Stimulated activated CD8-positive, alpha-beta memory T cell treated with anti-CD3 and anti-CD28 coated beads, Interleukin-2, amount 100 ng/mL, for 1 hour (primary cell): Measurements from ENCODE around the gene SOD1.
"Not testable (repeated sequence)": the region's sequence is repeated elsewhere in the genome, so short reads cannot be mapped to it uniquely, and the experiment has no call there.

Source experiments
- DNase-seq, 2 donors: peaks; one replicate each; pipeline ENCODE4 v3.0.0-alpha.2; 2020; ENCODE audit warnings: low read depth in 2 of 2

Gene SOD1

DNA sequence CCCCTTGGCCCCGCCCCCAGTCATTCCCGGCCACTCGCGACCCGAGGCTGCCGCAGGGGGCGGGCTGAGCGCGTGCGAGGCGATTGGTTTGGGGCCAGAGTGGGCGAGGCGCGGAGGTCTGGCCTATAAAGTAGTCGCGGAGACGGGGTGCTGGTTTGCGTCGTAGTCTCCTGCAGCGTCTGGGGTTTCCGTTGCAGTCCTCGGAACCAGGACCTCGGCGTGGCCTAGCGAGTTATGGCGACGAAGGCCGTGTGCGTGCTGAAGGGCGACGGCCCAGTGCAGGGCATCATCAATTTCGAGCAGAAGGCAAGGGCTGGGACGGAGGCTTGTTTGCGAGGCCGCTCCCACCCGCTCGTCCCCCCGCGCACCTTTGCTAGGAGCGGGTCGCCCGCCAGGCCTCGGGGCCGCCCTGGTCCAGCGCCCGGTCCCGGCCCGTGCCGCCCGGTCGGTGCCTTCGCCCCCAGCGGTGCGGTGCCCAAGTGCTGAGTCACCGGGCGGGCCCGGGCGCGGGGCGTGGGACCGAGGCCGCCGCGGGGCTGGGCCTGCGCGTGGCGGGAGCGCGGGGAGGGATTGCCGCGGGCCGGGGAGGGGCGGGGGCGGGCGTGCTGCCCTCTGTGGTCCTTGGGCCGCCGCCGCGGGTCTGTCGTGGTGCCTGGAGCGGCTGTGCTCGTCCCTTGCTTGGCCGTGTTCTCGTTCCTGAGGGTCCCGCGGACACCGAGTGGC lies at the start of gene SOD1:
TSS of gene SOD1 (plus strand) at position 158 of the 723 bp plus-strand sequence. CDS start at position 235, 77 bp downstream.
- DNase-seq = peak; percentile 92

DNA sequence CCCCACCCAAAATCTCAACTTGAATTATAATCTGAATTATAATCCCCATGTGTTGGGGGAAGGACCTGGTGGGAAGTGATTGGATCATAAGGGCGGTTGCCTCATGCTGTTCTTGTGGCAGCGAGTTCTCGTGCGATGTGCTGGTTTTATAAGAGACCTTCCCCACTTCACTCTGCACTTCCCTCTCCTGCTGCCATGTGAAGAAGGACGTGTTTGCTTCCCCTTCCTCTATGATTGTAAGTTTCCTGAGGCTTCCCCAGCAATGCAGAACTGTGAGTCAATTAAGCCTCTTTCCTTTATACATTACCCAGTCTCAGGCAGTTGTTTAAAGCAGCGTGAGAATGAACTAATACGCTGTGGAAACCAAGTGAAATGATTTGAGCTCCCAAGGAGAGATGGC lies 48.0 kb upstream of the SOD1 start:
- no peak for DNase-seq

DNA sequence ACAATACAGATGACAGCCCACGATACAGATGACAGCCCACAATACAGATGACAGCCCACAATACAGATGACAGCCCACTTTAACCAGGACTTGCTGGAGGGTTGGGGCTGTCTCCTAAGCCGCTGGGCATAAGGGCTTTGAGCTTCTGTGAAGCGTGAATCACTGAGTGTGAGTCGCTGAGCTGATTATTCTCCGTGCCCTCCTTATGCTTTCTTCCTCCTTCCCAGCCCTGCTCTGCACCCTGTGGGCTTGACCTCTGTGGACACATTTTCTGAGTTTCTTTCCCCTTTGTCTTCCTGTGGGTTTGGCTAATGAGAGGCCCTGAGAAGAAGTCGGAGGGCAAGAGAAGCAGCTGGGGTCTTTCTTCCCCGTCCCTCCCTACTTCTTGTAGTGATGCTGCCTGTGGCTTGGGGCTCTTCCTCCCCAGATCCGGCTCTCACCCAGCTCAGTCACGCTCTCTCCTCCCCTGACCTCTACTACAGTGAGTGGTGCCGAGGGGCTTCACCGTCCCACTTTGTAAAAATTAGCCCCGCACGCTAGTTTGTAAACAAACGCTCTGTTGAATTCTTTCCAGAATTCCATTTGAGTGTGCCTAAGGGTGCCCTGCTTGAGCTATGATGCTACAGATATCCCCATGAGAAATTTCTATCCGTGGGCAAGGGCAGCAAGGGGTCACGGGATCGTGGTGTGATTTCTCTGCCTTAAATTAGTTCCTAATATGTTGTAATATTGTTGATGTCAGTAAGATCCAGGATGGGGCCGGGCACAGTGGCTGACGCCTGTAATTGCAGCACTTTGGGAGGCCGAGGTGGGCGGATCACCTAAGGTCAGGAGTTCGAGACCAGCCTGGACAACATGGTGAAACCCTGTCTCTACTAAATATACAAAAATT lies 46.4 kb upstream of the SOD1 start:
- DNase-seq = no peak

DNA sequence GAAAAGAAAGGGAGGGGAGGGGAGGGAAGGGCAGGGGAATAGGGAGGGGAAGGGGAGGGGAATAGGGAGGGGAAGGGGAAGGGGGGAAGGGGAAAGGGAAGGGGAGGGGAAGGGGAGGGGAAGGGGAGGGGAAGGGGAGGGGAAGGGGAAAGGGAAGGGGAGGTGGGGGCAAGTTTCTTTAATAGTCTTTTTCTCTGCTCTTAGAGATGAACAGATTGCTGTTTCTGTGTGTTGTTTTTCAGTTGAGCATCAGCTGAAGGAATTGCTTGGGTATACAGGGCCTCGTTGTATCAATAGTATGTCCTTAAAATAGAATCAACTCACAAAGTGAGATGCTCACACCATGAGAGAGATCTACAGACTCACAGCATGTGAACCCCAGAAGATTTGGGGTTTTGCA lies 44.8 kb upstream of the SOD1 start:
- no peak for DNase-seq

DNA sequence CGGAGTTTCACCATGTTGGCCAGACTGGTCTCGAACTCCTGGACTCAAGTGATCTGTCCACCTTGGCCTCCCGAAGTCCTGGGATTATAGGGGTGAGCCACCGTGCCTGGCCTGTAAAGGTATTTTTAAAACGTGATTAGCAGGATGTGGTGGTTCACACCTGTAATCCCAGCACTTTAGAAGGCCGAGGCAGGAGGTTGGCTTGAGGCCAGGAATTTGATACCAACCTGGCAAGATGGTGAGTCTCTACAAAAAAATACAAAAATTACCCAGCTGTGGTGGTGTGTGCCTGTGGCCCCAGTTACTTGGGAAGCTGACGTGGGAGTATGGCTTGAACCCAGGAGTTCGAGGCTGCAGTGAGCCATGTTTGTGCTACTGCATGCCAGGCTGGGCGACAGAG lies 43.3 kb upstream of the SOD1 start:
- DNase-seq = no peak

DNA sequence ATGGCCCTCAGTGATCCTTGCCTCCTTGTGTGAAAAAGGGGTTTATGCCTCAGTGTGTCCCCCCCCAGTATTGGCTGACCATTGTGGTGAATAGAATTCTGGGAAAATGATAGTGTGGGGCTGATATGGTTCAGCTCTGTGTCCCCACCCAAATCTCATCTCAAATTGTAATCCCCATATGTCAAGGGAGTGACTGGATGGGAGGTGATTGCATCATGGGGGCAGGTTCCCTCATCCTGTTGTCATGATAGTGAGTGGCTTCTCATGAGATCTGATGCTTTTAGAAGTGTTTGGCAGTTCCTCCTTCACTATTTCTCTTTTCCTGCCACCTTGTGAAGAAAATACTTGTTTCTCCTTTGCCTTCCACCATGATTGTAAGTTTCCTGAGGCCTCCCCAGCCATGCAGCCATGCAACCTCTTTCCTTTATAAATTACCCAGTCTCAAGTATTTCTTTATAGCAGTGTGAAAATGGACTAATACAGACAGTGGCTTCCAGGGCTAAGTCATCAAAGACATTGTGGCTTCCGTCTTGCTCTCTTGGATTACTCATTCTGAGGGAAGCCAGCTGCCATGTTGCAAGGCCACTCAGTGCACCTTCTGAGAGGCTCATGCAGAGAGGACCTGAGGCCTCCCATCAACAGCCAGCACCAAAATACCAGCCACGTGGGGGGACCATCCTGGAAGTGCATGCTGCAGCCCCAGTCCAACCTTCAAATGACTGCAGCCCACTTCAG lies 40.6 kb upstream of the SOD1 start:
- no peak for DNase-seq

DNA sequence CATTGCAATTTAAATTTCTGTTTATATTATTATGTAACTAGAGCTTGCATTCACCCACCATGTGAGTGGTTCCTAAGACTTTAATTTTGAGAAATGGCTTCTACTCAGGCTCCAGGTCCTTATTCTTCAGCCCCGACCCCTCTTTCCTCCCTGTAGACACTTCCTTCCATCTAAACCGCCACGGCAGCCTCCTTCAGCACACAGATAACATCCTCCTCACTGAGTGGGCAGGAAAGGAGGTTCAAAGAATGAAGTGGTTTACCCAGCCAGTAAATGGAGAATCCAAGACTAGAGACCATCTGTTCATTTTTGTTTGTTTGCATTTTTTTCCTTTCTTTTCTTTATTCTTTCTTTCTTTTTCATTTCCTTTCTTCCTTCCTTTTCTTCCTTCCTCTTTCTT lies 37.1 kb upstream of the SOD1 start:
- no peak for DNase-seq

DNA sequence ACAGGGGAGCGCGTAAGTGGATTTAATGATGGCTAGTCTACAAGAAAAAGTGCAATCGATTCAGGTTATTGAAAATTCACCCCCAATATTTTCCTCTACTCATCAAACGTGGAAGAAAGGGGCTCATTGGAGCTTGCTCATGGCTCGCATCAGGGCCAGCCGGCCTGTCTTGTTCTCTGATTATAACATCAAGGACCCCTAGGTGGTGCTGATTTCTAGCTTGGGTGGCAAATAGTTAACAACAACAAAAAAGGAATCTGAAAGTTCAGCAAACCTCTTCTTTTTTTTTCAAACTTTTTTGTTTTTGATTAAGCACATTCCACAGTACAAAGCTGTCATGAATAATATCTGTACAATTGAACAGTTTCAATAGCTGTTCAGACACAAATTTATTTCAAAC lies 35.8 kb upstream of the SOD1 start:
- DNase-seq = no peak

DNA sequence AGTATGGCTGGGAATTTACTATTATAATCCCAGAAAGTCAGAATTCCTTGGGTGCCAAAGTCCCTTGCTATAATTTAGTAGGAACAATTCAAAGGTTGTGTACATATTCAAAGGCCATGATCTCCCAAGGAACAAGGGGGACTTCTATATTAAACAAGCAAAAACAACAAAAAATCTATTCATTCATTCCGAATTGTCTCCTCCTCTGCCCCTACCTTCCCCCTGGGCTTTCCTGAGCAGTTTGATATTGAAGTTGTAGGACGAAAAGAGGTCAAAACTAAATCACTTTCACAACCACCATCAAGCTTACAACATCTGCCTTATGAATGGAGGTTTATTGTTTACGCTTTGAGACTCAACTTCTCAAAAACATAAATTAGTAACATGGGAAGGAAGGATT lies 35.3 kb upstream of the SOD1 start:
- no peak for DNase-seq

DNA sequence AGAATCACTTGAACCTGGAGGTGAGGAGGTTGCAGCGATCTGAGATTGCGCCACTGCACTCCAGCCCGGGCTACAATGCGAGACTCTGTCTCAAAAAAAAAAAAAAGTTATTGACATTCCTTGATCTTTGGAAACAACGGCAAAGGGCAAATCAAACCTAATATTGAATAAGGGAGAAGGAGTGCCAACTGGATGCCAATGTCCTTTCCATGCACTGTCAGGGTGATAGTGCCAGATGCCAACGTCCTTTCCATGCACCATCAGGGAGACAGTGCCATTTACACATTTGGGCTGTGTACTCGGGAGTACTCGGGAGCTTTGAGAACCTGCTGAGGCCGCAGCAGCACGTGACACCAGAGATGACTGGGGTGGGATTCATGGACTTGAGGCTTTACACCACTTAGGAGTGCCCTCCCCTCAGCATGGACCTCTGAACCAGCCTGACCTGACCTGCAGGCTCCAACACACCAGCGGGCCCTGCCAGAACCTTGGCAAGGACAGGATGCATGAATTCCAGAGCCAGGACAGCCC lies 34.5 kb upstream of the SOD1 start:
- DNase-seq = no peak

DNA sequence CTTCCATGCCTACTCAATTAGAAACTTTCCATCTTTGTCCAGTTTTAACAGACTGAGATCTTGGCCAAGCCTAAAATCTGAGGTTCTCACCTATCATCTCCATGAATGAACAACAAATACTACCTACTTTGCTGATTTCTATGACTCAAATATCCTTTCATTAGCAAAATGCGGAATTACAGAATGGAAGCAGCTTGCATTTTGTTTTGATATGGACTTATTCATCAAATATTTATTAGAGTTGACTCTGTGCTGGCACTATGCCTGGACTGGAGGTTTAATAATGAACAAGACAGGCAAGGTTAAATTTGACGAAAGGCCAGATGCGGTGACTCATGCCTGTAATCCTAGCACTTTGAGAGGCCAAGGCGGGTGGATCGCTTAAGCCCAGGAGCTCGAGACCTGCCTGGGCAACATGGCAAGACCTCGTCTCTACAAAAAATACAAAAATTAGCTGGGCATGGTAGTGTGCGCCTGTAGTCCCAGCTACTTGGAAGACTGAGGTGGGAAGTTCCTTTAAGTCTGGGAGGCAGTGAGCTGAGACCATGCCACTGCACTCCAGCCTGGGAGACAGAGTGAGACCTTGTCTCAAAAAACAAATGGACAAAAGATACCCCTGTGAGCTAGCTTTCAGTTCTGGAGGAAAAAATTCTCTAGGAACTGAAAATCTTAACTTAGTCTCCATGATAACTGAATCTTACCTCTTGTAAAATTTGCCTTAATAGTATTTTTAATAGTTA lies 29.4 kb upstream of the SOD1 start:
- DNase-seq = no peak

DNA sequence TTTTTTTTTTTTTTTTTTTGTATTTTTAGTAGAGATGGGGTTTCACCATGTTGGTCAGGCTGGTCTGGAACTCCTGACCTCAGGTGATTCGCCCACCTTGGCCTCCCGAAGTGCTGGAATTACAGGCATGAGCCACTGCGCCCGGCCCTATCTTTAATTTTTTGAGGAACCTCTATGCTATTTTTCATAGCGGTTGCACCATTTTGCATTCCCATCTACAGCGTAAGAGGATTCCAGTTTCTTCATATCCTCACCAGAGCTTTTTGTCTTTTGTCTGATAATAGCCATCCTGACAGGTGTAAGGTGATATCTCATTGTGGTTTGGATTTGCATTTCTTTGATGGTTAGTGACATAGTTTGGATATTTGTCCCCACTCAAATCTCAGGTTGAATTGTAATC lies 27.6 kb upstream of the SOD1 start:
- not testable (repeated sequence) for DNase-seq

DNA sequence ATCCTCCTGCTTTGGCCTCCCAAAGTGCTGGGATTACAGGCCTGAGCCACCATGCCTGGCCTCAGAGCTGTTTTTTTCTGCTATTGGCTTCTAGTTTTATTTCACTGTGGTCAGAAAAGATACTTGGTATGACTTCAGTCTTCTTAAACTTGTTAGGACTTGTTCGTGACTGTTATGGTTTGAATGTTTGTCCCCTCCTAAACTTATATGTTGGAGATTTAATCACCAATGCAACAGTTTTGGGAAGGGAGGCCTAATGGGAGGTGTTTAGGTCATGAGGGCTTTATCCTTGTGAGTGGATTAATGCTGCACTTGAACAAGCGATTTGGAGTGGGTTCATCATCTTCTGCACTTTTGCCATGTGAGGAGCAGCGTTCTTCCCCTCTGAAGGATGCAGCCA lies 24.5 kb upstream of the SOD1 start:
- no peak for DNase-seq

DNA sequence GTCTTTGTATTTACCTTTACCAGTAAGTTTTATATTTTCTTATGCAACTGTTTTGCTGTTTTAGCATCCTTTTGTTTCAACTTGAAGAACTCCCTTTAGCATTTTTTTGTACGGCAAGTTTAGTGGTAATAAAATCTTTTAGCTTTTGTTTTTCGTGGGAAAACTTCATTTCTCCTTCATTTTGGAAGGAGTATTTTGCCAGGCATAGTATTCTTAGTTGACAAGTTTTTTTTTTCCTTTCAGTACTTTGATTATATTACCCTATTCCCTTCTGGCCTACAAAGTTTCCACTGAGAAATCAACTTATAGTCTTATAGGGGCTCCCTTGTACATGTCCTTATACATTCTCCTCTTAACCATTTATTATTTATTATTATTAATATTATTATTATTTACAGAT lies 22.6 kb upstream of the SOD1 start:
- DNase-seq = no peak

DNA sequence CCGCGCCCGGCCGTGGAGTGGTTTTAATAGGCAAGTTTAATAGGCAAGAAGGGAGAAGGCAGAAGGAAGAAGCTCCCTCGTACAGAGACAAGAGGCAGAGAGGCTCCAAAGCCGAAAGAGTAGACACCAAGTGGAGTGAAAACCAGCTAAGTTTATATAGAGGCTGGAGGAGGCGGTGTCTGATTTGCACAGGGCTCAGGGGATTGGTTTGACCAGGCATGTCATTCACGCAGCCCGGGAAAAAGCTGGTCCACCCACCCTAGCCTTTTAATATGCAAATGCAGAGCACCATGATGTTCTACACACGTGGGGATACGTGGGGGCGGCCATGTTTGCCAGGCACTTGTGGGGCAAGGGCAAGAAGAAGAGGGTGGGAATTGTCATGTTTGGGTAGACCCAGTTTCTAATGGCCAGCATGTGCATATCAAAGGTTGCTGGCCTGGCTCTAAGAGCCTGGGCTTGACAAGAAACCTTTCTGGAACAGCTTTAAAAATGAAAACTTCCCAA lies 18.0 kb upstream of the SOD1 start:
- DNase-seq = no peak

DNA sequence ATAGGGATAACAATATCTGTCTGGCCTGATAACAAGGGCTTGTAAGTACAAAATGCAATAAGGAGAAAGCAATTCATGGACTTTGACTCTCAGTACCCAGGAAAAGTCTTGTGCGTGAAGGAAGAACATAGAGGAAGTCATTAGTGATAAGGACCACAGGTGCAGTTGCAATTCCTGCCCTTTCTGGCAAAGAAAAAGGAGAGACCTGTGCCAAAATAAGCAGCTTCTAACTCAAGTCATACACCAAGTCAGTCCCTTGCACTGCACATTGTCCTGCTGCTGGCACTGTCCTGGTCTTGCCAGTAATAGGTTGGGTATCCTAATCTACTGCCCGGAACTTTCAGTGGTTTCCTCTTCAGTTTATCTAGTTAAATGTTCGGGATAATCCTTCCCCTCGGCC lies 14.8 kb upstream of the SOD1 start:
- no peak for DNase-seq

DNA sequence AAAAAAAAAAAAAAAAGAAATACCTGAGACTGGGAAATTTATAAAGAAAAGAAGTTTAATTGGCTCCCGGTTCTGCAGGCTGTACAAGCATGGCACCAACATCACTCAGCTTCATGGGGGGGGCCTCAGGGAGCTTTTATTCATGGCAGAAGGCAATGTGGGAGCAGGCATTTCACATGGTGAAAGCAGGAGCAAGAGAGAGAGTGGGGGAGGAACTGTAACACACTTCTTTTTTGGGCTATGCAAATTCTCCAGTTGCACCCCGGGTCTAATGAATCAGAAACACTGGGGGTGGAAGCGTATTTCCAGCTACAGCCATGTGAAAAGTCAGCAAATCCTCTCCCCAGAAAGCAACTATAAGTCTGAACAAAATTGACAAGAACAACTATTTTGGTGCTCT lies 11.8 kb upstream of the SOD1 start:
- no peak for DNase-seq

DNA sequence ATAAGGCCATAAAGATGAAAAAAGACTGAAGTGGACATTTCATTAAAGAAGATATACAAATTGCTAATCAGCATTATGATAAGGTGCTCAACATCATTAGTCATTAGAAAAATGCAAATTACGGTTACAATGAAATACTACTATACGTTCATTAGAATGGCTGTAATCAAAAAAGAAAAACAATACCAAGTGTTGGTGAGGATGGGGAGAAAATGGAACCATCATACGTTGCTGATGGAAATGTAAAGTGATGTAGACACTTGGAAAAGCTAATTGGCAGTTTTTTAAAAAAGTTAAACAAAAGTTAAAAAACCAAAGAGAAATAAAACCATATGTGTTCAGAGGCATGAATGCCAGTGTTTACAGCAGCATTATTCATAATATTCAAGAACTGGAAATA lies 8.6 kb upstream of the SOD1 start:
- DNase-seq = no peak

DNA sequence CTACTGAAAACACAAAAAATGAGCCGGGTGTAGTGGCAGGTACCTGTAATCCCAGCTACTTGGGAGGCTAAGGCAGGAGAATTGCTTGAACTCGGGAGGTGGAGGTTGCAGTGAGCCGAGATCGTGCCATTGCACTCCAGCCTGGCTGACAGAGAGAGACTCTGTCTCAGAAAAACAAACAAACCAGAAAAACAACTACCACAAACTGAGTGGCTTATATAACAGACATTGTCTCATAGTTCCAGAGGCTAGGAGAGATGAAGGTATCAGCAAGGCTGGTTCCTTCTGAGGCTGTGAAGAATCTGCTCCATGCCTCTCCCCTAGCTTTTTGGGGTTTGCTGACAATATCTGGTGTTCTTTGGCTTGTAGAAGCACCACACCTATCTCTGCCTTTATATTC lies 8.0 kb upstream of the SOD1 start:
- DNase-seq = not testable (repeated sequence)

DNA sequence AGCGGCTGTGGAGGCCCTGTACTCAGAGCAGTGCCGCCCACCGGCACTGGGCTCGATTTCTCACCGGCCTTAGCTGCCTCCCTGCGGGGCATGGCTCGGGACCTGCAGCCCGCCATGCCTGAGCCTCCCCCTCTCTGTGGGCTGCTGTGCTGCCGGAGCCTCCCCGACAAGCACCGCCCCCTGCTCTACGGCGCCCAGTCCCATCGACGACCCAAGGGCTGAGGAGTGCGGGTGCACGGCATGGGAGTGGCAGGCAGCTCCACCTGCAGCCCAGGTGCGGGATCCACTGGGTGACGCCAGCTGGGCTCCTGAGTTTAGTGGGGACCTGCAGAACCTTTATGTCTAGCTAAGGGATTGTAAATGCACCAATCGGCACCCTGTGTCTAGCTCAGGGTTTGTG lies 5.2 kb upstream of the SOD1 start:
- no peak for DNase-seq

DNA sequence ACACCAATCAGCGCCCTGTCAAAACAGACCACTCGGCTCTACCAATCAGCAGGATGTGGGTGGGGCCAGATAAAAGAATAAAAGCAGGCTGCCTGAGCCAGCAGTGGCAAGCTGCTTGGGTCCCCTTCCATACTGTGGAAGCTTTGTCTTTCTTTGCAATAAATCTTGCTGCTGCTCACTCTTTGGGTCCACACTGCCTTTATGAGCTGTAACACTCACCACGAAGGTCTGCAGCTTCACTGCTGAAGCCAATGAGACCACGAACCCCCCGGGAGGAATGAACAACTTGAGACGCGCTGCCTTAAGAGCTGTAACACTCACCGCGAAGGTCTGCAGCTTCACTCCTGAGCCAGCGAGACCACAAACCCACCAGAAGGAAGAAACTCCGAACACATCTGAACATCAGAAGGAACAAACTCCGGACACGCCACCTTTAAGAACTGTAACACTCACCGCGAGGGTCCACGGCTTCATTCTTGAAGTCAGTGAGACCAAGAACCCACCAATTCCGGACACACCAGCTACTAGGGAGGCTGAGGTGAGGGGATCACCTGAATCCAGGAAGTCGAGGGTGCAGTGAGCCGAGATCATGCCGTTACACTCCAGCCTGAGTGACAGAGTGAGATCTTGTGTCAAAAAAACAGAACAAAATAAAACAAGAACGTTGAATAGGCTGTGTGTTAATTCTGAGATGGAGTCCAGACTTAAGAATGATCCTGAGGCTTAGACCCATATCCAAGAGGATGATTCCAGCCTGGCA lies 4.5 kb upstream of the SOD1 start:
- DNase-seq = not testable (repeated sequence)
